IMR-90 (cell line): ENCODE measurements around the gene DCHS1. TPM values are rescaled to one million over a fixed set of nuclear protein-coding genes. Genes with fewer than 3 reads are reported as not detected.

ENCODE experiments used
- ATAC-seq: fragments of 200-7000 bp; cut with Tn5 transposase; 2 replicates; pipeline ENCODE4 v1.9.1; 2020; ENCODE audit warnings: low read depth, mild to moderate bottlenecking, moderate library complexity
- BruUV-seq: library from RNA; stranded (reverse); fragments of 400-500 nt; replicated peaks from 2 replicates; lab custom pipeline; 2021; lab: Mats Ljungman, UMichigan
- CTCF ChIA-PET: fragments of 300-600 bp; formaldehyde crosslinking; extraction: SDS; loops from one replicate; lab custom pipeline; 2021; ENCODE audit warnings: antibody characterized with exemption; lab: Yijun Ruan, JAX
- POLR2A ChIA-PET: fragments of 300-600 bp; sonication (Branson Sonifier 250); formaldehyde crosslinking; loops from one replicate; lab custom pipeline; 2022; ENCODE audit warnings: antibody characterized with exemption; ENCODE audit not compliant: unreplicated experiment; lab: Charles Lee
- DNase-seq: peaks from one replicate; pipeline ENCODE4 v3.0.0; 2013
- H2AFZ ChIP-seq: replicated peaks from 2 replicates; pipeline ENCODE3; 2013; ENCODE audit warnings: low read length, mild to moderate bottlenecking; ENCODE audit not compliant: poor library complexity
- H2AK5ac ChIP-seq: 2 replicates; pipeline ENCODE4 v1.6.1; 2013; ENCODE audit warnings: low read depth, low read length, inconsistent platforms
- H2AK9ac ChIP-seq: replicated peaks from 2 replicates; pipeline ENCODE3; 2013; ENCODE audit warnings: mild to moderate bottlenecking, low read depth, low read length, moderate library complexity; ENCODE audit not compliant: poor library complexity
- H2BK120ac ChIP-seq: 2 replicates; pipeline ENCODE4 v1.6.1; 2013; ENCODE audit warnings: low read depth, low read length, inconsistent platforms
- H2BK15ac ChIP-seq: 3 replicates; pipeline ENCODE4 v1.6.1; 2013; ENCODE audit warnings: low read depth, low read length, inconsistent platforms
- H2BK20ac ChIP-seq: 2 replicates; pipeline ENCODE4 v1.6.1; 2013; ENCODE audit warnings: low read depth, mild to moderate bottlenecking, inconsistent platforms, low read length, moderate library complexity
- H2BK5ac ChIP-seq: 2 replicates; pipeline ENCODE4 v1.6.1; 2013; ENCODE audit warnings: mild to moderate bottlenecking, low read depth, low read length, inconsistent platforms; ENCODE audit not compliant: poor library complexity, severe bottlenecking
- H3K14ac ChIP-seq: replicated peaks from 2 replicates; pipeline ENCODE4 v1.6.1; 2013; ENCODE audit warnings: low read depth, low read length, inconsistent platforms
- H3K18ac ChIP-seq: 2 replicates; pipeline ENCODE4 v1.6.1; 2013; ENCODE audit warnings: low read depth, low read length, control low read depth
- H3K23ac ChIP-seq: 2 replicates; pipeline ENCODE4 v1.6.1; 2013; ENCODE audit warnings: low read depth, low read length, inconsistent platforms
- H3K27ac ChIP-seq: 2 replicates; pipeline ENCODE4 v1.5.1; 2013; ENCODE audit warnings: mild to moderate bottlenecking, control low read depth, low read length; ENCODE audit not compliant: insufficient read depth
- H3K27me3 ChIP-seq: 2 replicates; pipeline ENCODE4 v1.6.1; 2013; ENCODE audit warnings: low read length; ENCODE audit not compliant: control insufficient read depth, insufficient read depth
- H3K36me3 ChIP-seq: 2 replicates; pipeline ENCODE4 v1.6.1; 2013; ENCODE audit warnings: low read length, mixed read lengths; ENCODE audit not compliant: control insufficient read depth, insufficient read depth
- H3K4ac ChIP-seq: 2 replicates; pipeline ENCODE4 v1.6.1; 2013; ENCODE audit warnings: low read depth, low read length, inconsistent platforms
- H3K4me1 ChIP-seq: 2 replicates; pipeline ENCODE4 v1.6.1; 2013; ENCODE audit warnings: low read length, mixed read lengths; ENCODE audit not compliant: control insufficient read depth, insufficient read depth
- H3K4me2 ChIP-seq: 2 replicates; pipeline ENCODE4 v1.6.1; 2013; ENCODE audit warnings: low read depth, mild to moderate bottlenecking, control low read depth, low read length, moderate library complexity
- H3K4me3 ChIP-seq: 2 replicates; pipeline ENCODE4 v1.5.1; 2013; ENCODE audit warnings: low read depth, mild to moderate bottlenecking, control low read depth, low read length, moderate library complexity; ENCODE audit not compliant: insufficient read depth
- H3K56ac ChIP-seq: 2 replicates; pipeline ENCODE4 v1.6.1; 2013; ENCODE audit warnings: low read length, inconsistent platforms; ENCODE audit not compliant: insufficient read depth; ENCODE audit errors: extremely low read depth
- H3K79me1 ChIP-seq, 2 experiments: 2 replicates each; pipeline ENCODE4 v1.6.1; 2013; ENCODE audit warnings: low read length in 2 of 2, inconsistent platforms in 1 of 2, low read depth in 1 of 2
- H3K9ac ChIP-seq: 2 replicates; pipeline ENCODE4 v1.6.1; 2013; ENCODE audit warnings: low read depth, low read length, control low read depth
- H3K9me1 ChIP-seq: 2 replicates; pipeline ENCODE4 v1.6.1; 2013; ENCODE audit warnings: low read length, inconsistent platforms; ENCODE audit not compliant: insufficient read depth
- H3K9me3 ChIP-seq: 2 replicates; pipeline ENCODE4 v1.6.1; 2013; ENCODE audit warnings: low read length; ENCODE audit not compliant: control insufficient read depth, insufficient read depth
- H4K20me1 ChIP-seq: 2 replicates; pipeline ENCODE4 v1.6.1; 2013; ENCODE audit warnings: low read length, inconsistent platforms; ENCODE audit not compliant: insufficient read depth
- H4K5ac ChIP-seq: 2 replicates; pipeline ENCODE4 v1.6.1; 2013; ENCODE audit warnings: mild to moderate bottlenecking, low read depth, low read length, control low read depth
- H4K8ac ChIP-seq, 2 experiments: 2 replicates each; pipeline ENCODE4 v1.6.1; 2013; ENCODE audit warnings: low read depth in 2 of 2, low read length in 2 of 2, control low read depth in 1 of 2, inconsistent platforms in 1 of 2
- H4K91ac ChIP-seq: 2 replicates; pipeline ENCODE4 v1.6.1; 2013; ENCODE audit warnings: low read depth, low read length, inconsistent platforms; ENCODE audit not compliant: insufficient read depth
- FOS ChIP-seq: fragments of 150-350 bp; IDR thresholded peaks from 2 replicates; pipeline ENCODE4 v1.6.1; 2016; ENCODE audit warnings: low read depth, low read length
- NFE2L2 ChIP-seq: fragments of 150-350 bp; IDR thresholded peaks from 2 replicates; pipeline ENCODE4 v1.6.1; 2016; ENCODE audit warnings: low read depth, mild to moderate bottlenecking, low read length
- WGBS, 2 experiments: methylation state at CpG; one replicate each; pipeline versions ENCODE4 v1.1.5 to v1.1.7; 2013; ENCODE audit warnings: missing lambda C conversion rate in 2 of 2; ENCODE audit not compliant: insufficient read length in 1 of 2; ENCODE audit errors: extremely low coverage in 2 of 2; 5-methylcytosine and 5-hydroxymethylcytosine counted together
- dilution Hi-C: fragments of 300-500 bp; cut with HindIII; formaldehyde crosslinking; loops from one replicate; pipeline ENCODE4 v1.14.3; 2018; ENCODE audit warnings: low sequenced_read_pairs; ENCODE audit not compliant: unreplicated experiment
- in situ Hi-C: fragments of 300-500 bp; cut with MboI; formaldehyde crosslinking; loops from 3 replicates; pipeline ENCODE4 v1.14.3; 2019; ENCODE audit warnings: low sequenced_read_pairs, inconsistent platforms, mixed read lengths
- intact Hi-C: fragments of 100-400 bp; cut with micrococcal nuclease; formaldehyde crosslinking; loops from 2 replicates; pipeline ENCODE4 v1.10.0; 2022
- polyA plus RNA-seq, 3 experiments: library from polyadenylated mRNA; depleted of rRNA; stranded (reverse); fragments of >200 nt; gene quantifications; 2 replicates each; pipeline ENCODE4 v1.2.3, GENCODE V29; 2012; ENCODE audit warnings: low replicate concordance in 1 of 3
- total RNA-seq: library from RNA; depleted of rRNA; stranded (reverse); fragments of >200 nt; gene quantifications from 2 replicates; pipeline ENCODE4 v1.2.3, GENCODE V29; 2012

Gene DCHS1
- total and polyA plus RNA-seq, 2 of the 4 experiments (the other 2 are of a cell fraction), result 1.4 to 3.3 TPM

DNA sequence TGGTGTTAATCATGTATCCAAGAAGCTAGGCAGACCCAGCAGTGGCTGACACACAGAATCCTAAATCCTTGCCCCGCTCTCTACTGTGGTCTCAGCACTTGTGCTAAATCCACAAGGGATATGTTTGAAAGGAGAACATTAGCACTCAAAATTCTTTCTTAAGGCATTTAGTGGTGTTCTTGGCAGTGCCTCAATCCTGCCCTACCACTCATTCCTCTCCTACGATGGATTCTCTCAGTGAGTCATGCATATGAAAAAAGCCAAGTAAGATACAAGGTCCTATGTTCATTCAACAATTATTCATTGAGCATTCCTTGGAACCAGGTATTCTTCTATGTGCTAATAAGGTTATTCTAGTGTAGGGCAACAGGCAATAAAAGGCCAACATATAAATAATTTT lies 83.4 kb downstream of the DCHS1 start:
- Histone ChIP-seq H3K14ac (no peak overlapping the region), H4K20me1 (no peaks in the 10 kb centered on the region), H2BK15ac (no peak overlapping the region), H3K36me3 (no peaks in the 10 kb centered on the region; the same call in 1 of the 2 replicates), H3K4me3 (no peak overlapping the region), H3K4me1 (peaks cover 13% of the 10 kb centered on the region), H3K27ac (no peak overlapping the region), H4K5ac (no peak overlapping the region), H3K23ac (no peak overlapping the region), H3K79me1 (peaks cover 0 to 3% of the 10 kb centered on the region in 2 experiments; a peak in 2 of 4 replicates), H3K18ac (no peak overlapping the region), H3K9ac (no peak overlapping the region), H2BK5ac (no peak overlapping the region), H3K4me2 (no peak overlapping the region), H2BK20ac (no peak overlapping the region), H3K9me3 (no peaks in the 10 kb centered on the region), H2AK5ac (no peak overlapping the region), H2BK120ac (no peak overlapping the region), H3K4ac (no peak overlapping the region), H4K91ac (no peak overlapping the region), H4K8ac (no peak overlapping the region), H3K9me1 (peaks cover 8% of the 10 kb centered on the region; the same call in 1 of the 2 replicates), H3K56ac (no peak overlapping the region), H2AFZ (no peak overlapping the region), H2AK9ac (no peak overlapping the region), H3K27me3 (no peaks in the 10 kb centered on the region)
- in situ Hi-C loops (no loop called here), intact Hi-C loops (no loop called here), dilution Hi-C loops (no loop called here)
- BruUV-seq, result no TSS peak
- WGBS, 2 experiments, result 80% methylated on average over 1 of the region's 2 CpGs; no CpG with 5 or more reads in 1 of the 2 experiments
- ATAC-seq (peak; percentile 82), DNase-seq (peak; percentile 84)
- ChIA-PET CTCF (no interaction called here), POLR2A (no interaction called here)
- TF ChIP-seq NFE2L2, result no peak
- peak; percentile 29; the same call in 1 of the 2 replicates for TF ChIP-seq FOS
